H9 (cell line): ENCODE measurements around the gene RNF212. TPM values are rescaled to one million over a fixed set of nuclear protein-coding genes. Genes with fewer than 3 reads are reported as not detected.
A peak's percentile ranks its signal among the peaks of the same experiment; 100 is the strongest.

Experiments
- DNase-seq: peaks from one replicate; pipeline ENCODE4 v3.0.0-alpha.2; 2017
- H2AFZ ChIP-seq: one replicate; pipeline ENCODE4 v1.6.1; 2013; ENCODE audit warnings: mild to moderate bottlenecking, low read length, control low read depth, moderate library complexity
- H2AK5ac ChIP-seq: 2 replicates; pipeline ENCODE4 v1.6.1; 2013; ENCODE audit warnings: low read length, control low read depth, mixed read lengths; ENCODE audit not compliant: insufficient read length
- H2BK120ac ChIP-seq: one replicate; pipeline ENCODE4 v1.6.1; 2013; ENCODE audit warnings: low read depth, mild to moderate bottlenecking, low read length, control low read depth, inconsistent platforms; ENCODE audit not compliant: poor library complexity, severe bottlenecking
- H2BK12ac ChIP-seq: 2 replicates; pipeline ENCODE4 v1.6.1; 2013; ENCODE audit warnings: low read length, control low read depth, mixed read lengths, low read depth; ENCODE audit not compliant: insufficient read length
- H2BK15ac ChIP-seq: 2 replicates; pipeline ENCODE4 v1.6.1; 2013; ENCODE audit warnings: low read depth, low read length, control low read depth
- H2BK20ac ChIP-seq: one replicate; pipeline ENCODE4 v1.6.1; 2013; ENCODE audit warnings: low read depth, mild to moderate bottlenecking, low read length, control low read depth, inconsistent platforms; ENCODE audit not compliant: poor library complexity, severe bottlenecking
- H2BK5ac ChIP-seq: 2 replicates; pipeline ENCODE4 v1.6.1; 2013; ENCODE audit warnings: low read length, control low read depth, mixed read lengths; ENCODE audit not compliant: insufficient read length
- H3K14ac ChIP-seq: 2 replicates; pipeline ENCODE4 v1.6.1; 2013; ENCODE audit warnings: low read length, control low read depth; ENCODE audit not compliant: insufficient read depth
- H3K18ac ChIP-seq: 2 replicates; pipeline ENCODE4 v1.6.1; 2013; ENCODE audit warnings: low read depth, mild to moderate bottlenecking, mixed read lengths, low read length, control low read depth; ENCODE audit not compliant: insufficient read length
- H3K23ac ChIP-seq: 2 replicates; pipeline ENCODE4 v1.6.1; 2013; ENCODE audit warnings: low read length, control low read depth, mixed read lengths, low read depth; ENCODE audit not compliant: insufficient read length
- H3K23me2 ChIP-seq: 2 replicates; pipeline ENCODE4 v1.6.1; 2013; ENCODE audit warnings: low read depth, mild to moderate bottlenecking, mixed read lengths, low read length, control low read depth; ENCODE audit not compliant: insufficient read length, poor library complexity, severe bottlenecking
- H3K27ac ChIP-seq: 2 replicates; pipeline ENCODE4 v1.5.1; 2013; ENCODE audit warnings: low read length, control low read depth, mixed read lengths, low read depth; ENCODE audit not compliant: insufficient read length
- H3K27me3 ChIP-seq: 2 replicates; pipeline ENCODE4 v1.6.1; 2013; ENCODE audit warnings: low read length, control low read depth, inconsistent platforms; ENCODE audit not compliant: insufficient read depth
- H3K4ac ChIP-seq: 2 replicates; pipeline ENCODE4 v1.6.1; 2013; ENCODE audit warnings: low read depth, mild to moderate bottlenecking, control low read depth, inconsistent platforms, low read length, moderate library complexity
- H3K4me1 ChIP-seq: 2 replicates; pipeline ENCODE4 v1.6.1; 2013; ENCODE audit warnings: low read length, control low read depth, inconsistent platforms; ENCODE audit not compliant: insufficient read depth
- H3K4me2 ChIP-seq: 2 replicates; pipeline ENCODE4 v1.6.1; 2013; ENCODE audit warnings: low read length, control low read depth, mixed read lengths; ENCODE audit not compliant: insufficient read length, insufficient read depth
- H3K56ac ChIP-seq: 2 replicates; pipeline ENCODE4 v1.6.1; 2013; ENCODE audit warnings: low read depth, mild to moderate bottlenecking, mixed read lengths, low read length, control low read depth; ENCODE audit not compliant: insufficient read length
- H3K79me1 ChIP-seq: 2 replicates; pipeline ENCODE4 v1.6.1; 2013; ENCODE audit warnings: low read depth, mild to moderate bottlenecking, moderate library complexity, low read length, control low read depth, inconsistent platforms; ENCODE audit not compliant: insufficient read depth, poor library complexity, severe bottlenecking
- H3K79me2 ChIP-seq: 2 replicates; pipeline ENCODE4 v1.6.1; 2013; ENCODE audit warnings: low read length, control low read depth, inconsistent platforms; ENCODE audit not compliant: insufficient read depth
- H3K9ac ChIP-seq: 2 replicates; pipeline ENCODE4 v1.6.1; 2013; ENCODE audit warnings: low read length, control low read depth, mixed read lengths; ENCODE audit not compliant: insufficient read length; ENCODE audit errors: extremely low read depth
- H3K9me3 ChIP-seq: one replicate; pipeline ENCODE4 v1.6.1; 2013; ENCODE audit warnings: low read depth, low read length, inconsistent platforms; ENCODE audit not compliant: control insufficient read depth
- H3T11ph ChIP-seq: one replicate; pipeline ENCODE4 v1.6.1; 2013; ENCODE audit warnings: mild to moderate bottlenecking, low read length, control low read depth, inconsistent platforms
- H4K20me1 ChIP-seq: one replicate; pipeline ENCODE4 v1.6.1; 2013; ENCODE audit not compliant: control insufficient read depth, insufficient read length, insufficient read depth
- H4K5ac ChIP-seq: 2 replicates; pipeline ENCODE4 v1.6.1; 2013; ENCODE audit warnings: low read depth, mild to moderate bottlenecking, mixed read lengths, low read length, control low read depth; ENCODE audit not compliant: insufficient read length
- H4K8ac ChIP-seq: replicated peaks from 2 replicates; pipeline ENCODE4 v1.6.1; 2013; ENCODE audit warnings: low read length, control low read depth, mixed read lengths, low read depth; ENCODE audit not compliant: insufficient read length
- H4K91ac ChIP-seq: 2 replicates; pipeline ENCODE4 v1.6.1; 2013; ENCODE audit warnings: low read depth, mild to moderate bottlenecking, moderate library complexity, mixed read lengths, low read length, control low read depth; ENCODE audit not compliant: insufficient read length
- H3K27ac Mint-ChIP-seq, 3 experiments: 2 replicates in 2 of 3; 3 replicates in 1 of 3; pipeline ENCODE4 v1.8.0; 2020 to 2021; ENCODE audit warnings: mixed read lengths in 3 of 3, mild to moderate bottlenecking in 1 of 3, moderate library complexity in 1 of 3
- H3K27me3 Mint-ChIP-seq: 2 replicates; pipeline ENCODE4 v1.8.0; 2021; ENCODE audit warnings: low read depth, mild to moderate bottlenecking, moderate library complexity, mixed read lengths
- H3K36me3 Mint-ChIP-seq, 3 experiments: 2 replicates in 2 of 3; 3 replicates in 1 of 3; pipeline ENCODE4 v1.8.0; 2020 to 2021; ENCODE audit warnings: low read depth in 3 of 3, mixed read lengths in 3 of 3; ENCODE audit not compliant: insufficient read depth in 1 of 3
- H3K4me1 Mint-ChIP-seq, 2 experiments: 2 replicates each; pipeline ENCODE4 v1.8.0; 2020; ENCODE audit warnings: mixed read lengths in 2 of 2
- H3K4me3 Mint-ChIP-seq, 2 experiments: 2 replicates in 1 of 2; 3 replicates in 1 of 2; pipeline ENCODE4 v1.8.0; 2020 to 2021; ENCODE audit warnings: mild to moderate bottlenecking in 2 of 2, mixed read lengths in 2 of 2, moderate library complexity in 1 of 2
- H3K9me3 Mint-ChIP-seq, 2 experiments: 2 replicates in 1 of 2; 3 replicates in 1 of 2; pipeline ENCODE4 v1.8.0; 2020; ENCODE audit warnings: mild to moderate bottlenecking in 2 of 2, mixed read lengths in 2 of 2, moderate library complexity in 1 of 2
- WGBS: extraction: QIAGEN DNeasy Blood & Tissue Kit; methylation state at CpG from one replicate; pipeline ENCODE4 v1.1.7; 2013; ENCODE audit warnings: missing lambda C conversion rate, low lambda C conversion rate, mixed read lengths; ENCODE audit not compliant: insufficient read length; ENCODE audit errors: extremely low coverage; 5-methylcytosine and 5-hydroxymethylcytosine counted together
- total RNA-seq: library from RNA; stranded (reverse); gene quantifications from 2 replicates; pipeline ENCODE4 v1.2.1, GENCODE V29; 2021
- TF ChIP-seq, protein P1 (sequence below): fragments of 200-600 bp; sonication (generic); conservative IDR thresholded peaks from 3 replicates; pipeline ENCODE4 v1.8.0; 2021; ENCODE audit warnings: antibody characterized with exemption, mild to moderate bottlenecking

The RNF212 gene
- total RNA-seq, 1 experiment from 2014 or later: 3.0 TPM

DNA sequence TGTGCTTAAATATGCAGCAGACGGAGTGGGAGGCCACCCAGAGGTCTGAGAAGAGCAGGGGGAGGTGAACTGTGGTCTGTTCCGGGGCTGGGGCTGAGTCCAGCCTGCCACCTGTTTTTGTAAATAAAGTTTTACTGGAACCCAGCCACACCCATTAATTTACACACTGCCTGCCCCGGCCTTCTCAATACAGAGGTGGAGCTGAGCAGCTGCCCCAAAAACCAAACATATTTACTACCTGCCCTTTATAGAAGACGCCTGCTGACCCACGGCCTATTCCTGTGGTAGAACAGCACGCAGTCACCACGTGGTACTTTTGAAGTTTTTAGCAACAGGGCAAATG is 56.0 kb downstream of the RNF212 start:
- H2AK5ac ChIP-seq: no peak overlapping the region
- H3K9ac ChIP-seq: no peak overlapping the region
- no peak overlapping the region for H2BK15ac ChIP-seq
- no peak overlapping the region for H4K5ac ChIP-seq
- no peak overlapping the region for H4K8ac ChIP-seq
- Mint-ChIP-seq H3K36me3 (no peaks in the 10 kb centered on the region), H3K4me3 (no peak overlapping the region), H3K27ac (no peak overlapping the region; a peak in 1 of 7 replicates), H3K4me1 (peaks cover 2 to 10% of the 10 kb centered on the region in 2 experiments; a peak in 2 of 4 replicates), H3K9me3 (no peaks in the 10 kb centered on the region), H3K27me3 (peaks cover 64% of the 10 kb centered on the region)
- H2AFZ ChIP-seq: no peak overlapping the region
- no peak overlapping the region for H2BK20ac ChIP-seq
- H3K18ac ChIP-seq: no peak overlapping the region
- H3K4me1 ChIP-seq: no peaks in the 10 kb centered on the region
- whole genome bisulfite sequencing: no CpG with 5 or more reads among the region's 7 CpGs
- no peak overlapping the region for H3K23ac ChIP-seq
- H3K14ac ChIP-seq: no peak overlapping the region
- H3K9me3 ChIP-seq: no peaks in the 10 kb centered on the region
- no peaks in the 10 kb centered on the region for H3K79me1 ChIP-seq
- H3K79me2 ChIP-seq: no peaks in the 10 kb centered on the region
- H3K56ac ChIP-seq: no peak overlapping the region
- TF ChIP-seq, protein P1, sequence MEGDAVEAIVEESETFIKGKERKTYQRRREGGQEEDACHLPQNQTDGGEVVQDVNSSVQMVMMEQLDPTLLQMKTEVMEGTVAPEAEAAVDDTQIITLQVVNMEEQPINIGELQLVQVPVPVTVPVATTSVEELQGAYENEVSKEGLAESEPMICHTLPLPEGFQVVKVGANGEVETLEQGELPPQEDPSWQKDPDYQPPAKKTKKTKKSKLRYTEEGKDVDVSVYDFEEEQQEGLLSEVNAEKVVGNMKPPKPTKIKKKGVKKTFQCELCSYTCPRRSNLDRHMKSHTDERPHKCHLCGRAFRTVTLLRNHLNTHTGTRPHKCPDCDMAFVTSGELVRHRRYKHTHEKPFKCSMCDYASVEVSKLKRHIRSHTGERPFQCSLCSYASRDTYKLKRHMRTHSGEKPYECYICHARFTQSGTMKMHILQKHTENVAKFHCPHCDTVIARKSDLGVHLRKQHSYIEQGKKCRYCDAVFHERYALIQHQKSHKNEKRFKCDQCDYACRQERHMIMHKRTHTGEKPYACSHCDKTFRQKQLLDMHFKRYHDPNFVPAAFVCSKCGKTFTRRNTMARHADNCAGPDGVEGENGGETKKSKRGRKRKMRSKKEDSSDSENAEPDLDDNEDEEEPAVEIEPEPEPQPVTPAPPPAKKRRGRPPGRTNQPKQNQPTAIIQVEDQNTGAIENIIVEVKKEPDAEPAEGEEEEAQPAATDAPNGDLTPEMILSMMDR: no peak
- H3T11ph ChIP-seq: no peak overlapping the region
- no peaks in the 10 kb centered on the region for H4K20me1 ChIP-seq
- H2BK120ac ChIP-seq: no peak overlapping the region
- no peaks in the 10 kb centered on the region for H3K23me2 ChIP-seq
- no peak overlapping the region for H4K91ac ChIP-seq
- no peaks in the 10 kb centered on the region; the same call in 1 of the 2 replicates for H3K27me3 ChIP-seq
- H3K4ac ChIP-seq: no peak overlapping the region
- no peak overlapping the region for H3K27ac ChIP-seq
- H2BK5ac ChIP-seq: no peak overlapping the region
- DNase-seq: peak; percentile 19
- no peak overlapping the region for H3K4me2 ChIP-seq
- no peak overlapping the region for H2BK12ac ChIP-seq
